Ishikawa (cell line): Measurements from ENCODE around the gene MAN1A2.

Experiments used
- CEBPB ChIP-seq: IDR thresholded peaks from 2 replicates; pipeline ENCODE4 v1.6.1; 2012
- EP300 ChIP-seq: IDR thresholded peaks from 2 replicates; pipeline ENCODE4 v1.6.1; 2012; ENCODE audit warnings: borderline replicate concordance
- RAD21 ChIP-seq: IDR thresholded peaks from 2 replicates; pipeline ENCODE4 v1.6.1; 2012; ENCODE audit warnings: low read depth
- REST ChIP-seq: IDR thresholded peaks from 2 replicates; pipeline ENCODE4 v1.6.1; 2012; ENCODE audit warnings: low read depth, mild to moderate bottlenecking
- TAF1 ChIP-seq: IDR thresholded peaks from 2 replicates; pipeline ENCODE4 v1.6.1; 2012; ENCODE audit warnings: low read depth, mild to moderate bottlenecking
- TEAD4 ChIP-seq: IDR thresholded peaks from 2 replicates; pipeline ENCODE4 v1.6.1; 2012

GRCh38 chr1:117370509-117370908 lies 3.3 kb downstream of the MAN1A2 start:
- TF ChIP-seq EP300 (no peak), RAD21 (no peak), TAF1 (no peak), TEAD4 (no peak), REST (no peak), CEBPB (no peak)
